ENCODE results near the gene CAPZA1. TPM values are rescaled to one million over a fixed set of nuclear protein-coding genes. Genes with fewer than 3 reads are reported as not detected.

Gene CAPZA1
- polyA plus RNA-seq, 1 donor from 2014 or later: 82.2 TPM

GRCh38 chr1:112720800-112721199 lies 101.2 kb downstream of the CAPZA1 start:
- H3F3A ChIP-seq (ENCODE audit: insufficient read depth, low read length, poor library complexity, severe bottlenecking): no peaks in the 10 kb centered on the region
- H2AFZ ChIP-seq (ENCODE audit: low read depth, low read length): no peak overlapping the region
- no peak overlapping the region for H3K27ac ChIP-seq (ENCODE audit: low read length)
- no peaks in the 10 kb centered on the region for H4K20me1 ChIP-seq (ENCODE audit: insufficient read depth)
- H3K36me3 ChIP-seq (ENCODE audit: insufficient read depth, low read length): no peaks in the 10 kb centered on the region
- H3K4me2 ChIP-seq (ENCODE audit: low read length): no peak overlapping the region
- H3K79me2 ChIP-seq (replicated peaks; ENCODE audit: insufficient read depth, low read length): no peaks in the 10 kb centered on the region
- H3K27me3 ChIP-seq (ENCODE audit: insufficient read depth, low read depth, low read length): peaks cover 4% of the 10 kb centered on the region
- TF ChIP-seq REST (IDR thresholded peaks at IDR 0.05; ENCODE audit: borderline replicate concordance): no peak
- no peak for TF ChIP-seq RAD21 (conservative IDR thresholded peaks at IDR 0.05)
- no peak overlapping the region for H3K4me3 ChIP-seq (ENCODE audit: low read length)
- no peak overlapping the region for H3K9ac ChIP-seq (ENCODE audit: low read length)
- no peaks in the 10 kb centered on the region for H3K9me2 ChIP-seq (ENCODE audit: insufficient read depth, low read length)
- no peaks in the 10 kb centered on the region for H3K9me3 ChIP-seq (ENCODE audit: low read length)

Small RNA genes lying within 50 kb of the gene (small RNA-seq; reads per million reads assigned to genes)
- 0 reads per million in 3 experiments for gene RNU7-70P

Other genes with a start within 250 kb of the CAPZA1 start
- 11.8 and 12.5 TPM in 2 replicates for gene CTTNBP2NL, start 223.6 kb upstream of the CAPZA1 start, polyA plus RNA-seq
- 3.1 and 4.7 TPM in 2 replicates for gene WNT2B, start 110.9 kb upstream of the CAPZA1 start, polyA plus RNA-seq
- gene ST7L, start 691 bp upstream of the CAPZA1 start, polyA plus RNA-seq: 33.7 and 34.5 TPM in 2 replicates
- gene MOV10, start 54.8 kb downstream of the CAPZA1 start, polyA plus RNA-seq: 1.4 and 3.0 TPM in 2 replicates
- 4.3 and 5.0 TPM in 2 replicates for gene RHOC, start 87.3 kb downstream of the CAPZA1 start, polyA plus RNA-seq
- gene PPM1J, start 95.5 kb downstream of the CAPZA1 start, polyA plus RNA-seq: 0.16 and 1.7 TPM in 2 replicates

Data from neural cell (in vitro differentiated cells).